AG09309 (cell line): ENCODE results near the gene SLC25A41.

Experiments
- DNase-seq: peaks from one replicate; pipeline ENCODE4 v3.0.0-alpha.2; 2010; ENCODE audit warnings: low read depth
- H3K4me3 ChIP-seq: 2 replicates; pipeline ENCODE4 v1.5.1; 2011; ENCODE audit warnings: mild to moderate bottlenecking, low read depth, low read length, moderate library complexity; ENCODE audit not compliant: control insufficient read depth
- CTCF ChIP-seq: IDR thresholded peaks from 2 replicates; pipeline ENCODE4 v1.5.1; 2011; ENCODE audit warnings: mild to moderate bottlenecking, low read depth, low read length, inconsistent platforms; ENCODE audit not compliant: insufficient read depth, control insufficient read depth; ENCODE audit errors: missing control alignments

SLC25A41 gene

GRCh38 chr19:6464070-6464873 lies 30.7 kb upstream of the SLC25A41 start, which contains the start of gene CRB3:
Gene CRB3, plus strand, starts transcription at chr19:6464271. Its CDS starts 431 bp downstream, at chr19:6464702.
- no peak within 1 kb of the TSS for H3K4me3 ChIP-seq
- no peak for DNase-seq
- TF ChIP-seq CTCF: no peak

- TF ChIP-seq CTCF: peak; percentile 41
- DNase-seq: peak; percentile 89
- H3K4me3 ChIP-seq: peak overlapping the region; percentile 70
Observed at GRCh38 chr19:6460099-6460884, 26.7 kb upstream of the SLC25A41 start.

GRCh38 chr19:6459262-6460098 lies 25.9 kb upstream of the SLC25A41 start, which contains the start of gene SLC25A23:
Gene SLC25A23, minus strand, starts transcription at chr19:6459792. Its CDS starts 164 bp downstream, at chr19:6459628.
- no peak for TF ChIP-seq CTCF
- DNase-seq: peak; percentile 2

GRCh38 chr19:6458695-6459261 lies 25.2 kb upstream of the SLC25A41 start:
- no peak for DNase-seq
- no peak for TF ChIP-seq CTCF
- H3K4me3 ChIP-seq: peak overlapping the region; percentile 70

More at GRCh38 chr19:6459262-6460098, 25.9 kb upstream of the SLC25A41 start, which contains the start of gene SLC25A23:
- peak within 1 kb of the TSS; percentile 70 for H3K4me3 ChIP-seq

GRCh38 chr19:6457958-6458694 lies 24.6 kb upstream of the SLC25A41 start:
- no peak for TF ChIP-seq CTCF
- H3K4me3 ChIP-seq: no peak overlapping the region

More at GRCh38 chr19:6457958-6458694, 24.6 kb upstream of the SLC25A41 start:
- DNase-seq: no peak
